DOHH2 (cell line): ENCODE data around the gene NDUFS1.

Experiments used
- CTCF ChIP-seq: fragments of 200-600 bp; sonication (generic); IDR thresholded peaks from one replicate; pipeline ENCODE4 v1.5.1; 2014; ENCODE audit warnings: antibody characterized with exemption, mild to moderate bottlenecking, low read depth, low read length; ENCODE audit not compliant: poor library complexity, severe bottlenecking
- EZH2phosphoT487 ChIP-seq: fragments of 200-600 bp; sonication (generic); IDR thresholded peaks from 2 replicates; pipeline ENCODE4 v1.6.1; 2017; ENCODE audit warnings: borderline replicate concordance, mild to moderate bottlenecking, antibody characterized with exemption, low read length, moderate library complexity, mixed read lengths

- TF ChIP-seq CTCF (no peak), EZH2phosphoT487 (no peak)
These were observed 1.5 kb upstream of the NDUFS1 start for GRCh38 chr2:206160807-206161179.
